SK-N-MC (cell line): ENCODE results near the gene MAP3K12.

ENCODE experiments used
- EZH2 ChIP-seq: fragments of 200-600 bp; sonication (generic); IDR thresholded peaks from one replicate; pipeline ENCODE4 v1.6.1; 2017; ENCODE audit warnings: antibody characterized with exemption
- FOXP2 ChIP-seq: optimal IDR thresholded peaks from 2 replicates; pipeline ENCODE3; 2011; ENCODE audit warnings: mild to moderate bottlenecking, moderate library complexity; ENCODE audit not compliant: insufficient read depth; ENCODE audit errors: extremely low read length, control extremely low read depth
- POLR2AphosphoS5 ChIP-seq: IDR thresholded peaks from 2 replicates; pipeline ENCODE4 v1.6.1; 2012; ENCODE audit warnings: mild to moderate bottlenecking, low read depth, low read length, borderline replicate concordance

DNA sequence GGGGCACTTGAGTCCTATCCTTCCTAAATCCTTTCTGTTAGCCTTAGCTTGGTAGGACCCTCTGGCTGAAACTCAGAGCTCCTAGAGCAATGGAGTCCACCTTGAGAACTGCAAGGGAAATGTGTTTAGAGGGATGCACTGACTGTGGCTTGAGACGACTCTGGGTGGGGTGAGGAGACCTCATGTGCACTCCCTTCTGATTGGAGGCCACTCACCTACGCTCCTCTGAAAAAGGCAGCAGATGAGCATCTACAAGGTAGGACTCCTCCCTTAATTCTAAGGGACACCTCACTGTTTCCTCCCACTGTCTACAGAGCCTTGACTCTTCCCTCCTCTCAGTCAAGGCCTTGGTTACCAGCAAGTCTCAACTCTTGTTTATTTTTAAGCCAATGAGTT, 1.0 kb downstream of the MAP3K12 start:
- TF ChIP-seq POLR2AphosphoS5: no peak
- TF ChIP-seq EZH2: no peak
- TF ChIP-seq FOXP2: no peak
